Measurements from ENCODE around the gene MED29.

MED29 gene

GRCh38 chr19:39428283-39429112 is 37.3 kb downstream of the MED29 start:
- Histone ChIP-seq H3K4me1 (ENCODE audit: control insufficient read depth, low read depth, low read length) (peaks cover 13% of the 10 kb centered on the region), H3K27me3 (ENCODE audit: control insufficient read depth, insufficient read depth, low read length) (no peaks in the 10 kb centered on the region), H3K9me3 (ENCODE audit: control insufficient read depth, low read depth, low read length) (no peaks in the 10 kb centered on the region), H3K4me3 (ENCODE audit: low read length) (no peak overlapping the region), H3K36me3 (ENCODE audit: control insufficient read depth, low read depth, low read length) (peaks cover 37% of the 10 kb centered on the region), H3K27ac (ENCODE audit: low read length) (peak overlapping the region; percentile 76), H3K9ac (ENCODE audit: low read length) (peak overlapping the region; percentile 42)

GRCh38 chr19:39430675-39431593 is 39.8 kb downstream of the MED29 start:
- H3K4me1 ChIP-seq (ENCODE audit: control insufficient read depth, low read depth, low read length): peaks cover 13% of the 10 kb centered on the region
- no peak overlapping the region for H3K9ac ChIP-seq (ENCODE audit: low read length)
- H3K9me3 ChIP-seq (ENCODE audit: control insufficient read depth, low read depth, low read length): no peaks in the 10 kb centered on the region
- no peaks in the 10 kb centered on the region for H3K27me3 ChIP-seq (ENCODE audit: control insufficient read depth, insufficient read depth, low read length)
- peaks cover 29% of the 10 kb centered on the region for H3K36me3 ChIP-seq (ENCODE audit: control insufficient read depth, low read depth, low read length)
- peak overlapping the region; percentile 2 for H3K27ac ChIP-seq (ENCODE audit: low read length)
- H3K4me3 ChIP-seq (ENCODE audit: low read length): no peak overlapping the region

- Histone ChIP-seq H3K9ac (ENCODE audit: low read length) (no peak overlapping the region), H3K4me3 (ENCODE audit: low read length) (no peak overlapping the region), H3K27ac (ENCODE audit: low read length) (no peak overlapping the region), H3K27me3 (ENCODE audit: control insufficient read depth, insufficient read depth, low read length) (no peaks in the 10 kb centered on the region), H3K9me3 (ENCODE audit: control insufficient read depth, low read depth, low read length) (no peaks in the 10 kb centered on the region), H3K4me1 (ENCODE audit: control insufficient read depth, low read depth, low read length) (peaks cover 11% of the 10 kb centered on the region), H3K36me3 (ENCODE audit: control insufficient read depth, low read depth, low read length) (peaks cover 26% of the 10 kb centered on the region)
These were observed 41.5 kb downstream of the MED29 start for GRCh38 chr19:39432677-39433025.

- Histone ChIP-seq H3K36me3 (ENCODE audit: control insufficient read depth, low read depth, low read length) (peaks cover 26% of the 10 kb centered on the region), H3K27ac (ENCODE audit: low read length) (no peak overlapping the region), H3K9me3 (ENCODE audit: control insufficient read depth, low read depth, low read length) (no peaks in the 10 kb centered on the region), H3K4me1 (ENCODE audit: control insufficient read depth, low read depth, low read length) (peaks cover 4% of the 10 kb centered on the region), H3K27me3 (ENCODE audit: control insufficient read depth, insufficient read depth, low read length) (no peaks in the 10 kb centered on the region), H3K9ac (ENCODE audit: low read length) (no peak overlapping the region), H3K4me3 (ENCODE audit: low read length) (no peak overlapping the region)
These were observed 42.4 kb downstream of the MED29 start for GRCh38 chr19:39433480-39434079.

GRCh38 chr19:39434123-39435076 is 43.2 kb downstream of the MED29 start:
- Histone ChIP-seq H3K27me3 (ENCODE audit: control insufficient read depth, insufficient read depth, low read length) (no peaks in the 10 kb centered on the region), H3K4me3 (ENCODE audit: low read length) (peak overlapping the region; percentile 98), H3K9me3 (ENCODE audit: control insufficient read depth, low read depth, low read length) (no peaks in the 10 kb centered on the region), H3K36me3 (ENCODE audit: control insufficient read depth, low read depth, low read length) (peaks cover 26% of the 10 kb centered on the region), H3K27ac (ENCODE audit: low read length) (peak overlapping the region; percentile 64), H3K4me1 (ENCODE audit: control insufficient read depth, low read depth, low read length) (no peaks in the 10 kb centered on the region), H3K9ac (ENCODE audit: low read length) (peak overlapping the region; percentile 97)

- peak within 1 kb of the TSS; percentile 83 for H3K27ac ChIP-seq (ENCODE audit: low read length)
- H3K4me1 ChIP-seq (ENCODE audit: control insufficient read depth, low read depth, low read length): no peaks in the 10 kb centered on the region
- H3K4me3 ChIP-seq (ENCODE audit: low read length): peak within 1 kb of the TSS; percentile 98
- H3K27me3 ChIP-seq (ENCODE audit: control insufficient read depth, insufficient read depth, low read length): no peaks in the 10 kb centered on the region
- H3K36me3 ChIP-seq (ENCODE audit: control insufficient read depth, low read depth, low read length): peaks cover 26% of the 10 kb centered on the region
- peak within 1 kb of the TSS; percentile 97 for H3K9ac ChIP-seq (ENCODE audit: low read length)
- H3K9me3 ChIP-seq (ENCODE audit: control insufficient read depth, low read depth, low read length): no peaks in the 10 kb centered on the region
These were observed 44.5 kb downstream of the MED29 start, which contains the start of gene RPS16 for GRCh38 chr19:39435499-39436349. Gene RPS16 (minus strand): TSS chr19:39435949. CDS start chr19:39435895, 54 bp downstream.

GRCh38 chr19:39436350-39436716 is 45.2 kb downstream of the MED29 start:
- Histone ChIP-seq H3K4me1 (ENCODE audit: control insufficient read depth, low read depth, low read length) (no peaks in the 10 kb centered on the region), H3K27ac (ENCODE audit: low read length) (peak overlapping the region; percentile 83), H3K36me3 (ENCODE audit: control insufficient read depth, low read depth, low read length) (peaks cover 26% of the 10 kb centered on the region), H3K4me3 (ENCODE audit: low read length) (peak overlapping the region; percentile 98), H3K27me3 (ENCODE audit: control insufficient read depth, insufficient read depth, low read length) (no peaks in the 10 kb centered on the region), H3K9ac (ENCODE audit: low read length) (peak overlapping the region; percentile 91), H3K9me3 (ENCODE audit: control insufficient read depth, low read depth, low read length) (no peaks in the 10 kb centered on the region)

- Histone ChIP-seq H3K27ac (ENCODE audit: low read length) (no peak overlapping the region), H3K4me1 (ENCODE audit: control insufficient read depth, low read depth, low read length) (no peaks in the 10 kb centered on the region), H3K9ac (ENCODE audit: low read length) (no peak overlapping the region), H3K4me3 (ENCODE audit: low read length) (no peak overlapping the region), H3K27me3 (ENCODE audit: control insufficient read depth, insufficient read depth, low read length) (no peaks in the 10 kb centered on the region), H3K9me3 (ENCODE audit: control insufficient read depth, low read depth, low read length) (no peaks in the 10 kb centered on the region), H3K36me3 (ENCODE audit: control insufficient read depth, low read depth, low read length) (peaks cover 14% of the 10 kb centered on the region)
These were observed 47.2 kb downstream of the MED29 start for GRCh38 chr19:39438270-39438934.

GRCh38 chr19:39444598-39445195 is 53.5 kb downstream of the MED29 start:
- peak overlapping the region; percentile 89 for H3K4me3 ChIP-seq (ENCODE audit: low read length)
- peaks cover 4% of the 10 kb centered on the region for H3K4me1 ChIP-seq (ENCODE audit: control insufficient read depth, low read depth, low read length)
- H3K27me3 ChIP-seq (ENCODE audit: control insufficient read depth, insufficient read depth, low read length): no peaks in the 10 kb centered on the region
- no peaks in the 10 kb centered on the region for H3K9me3 ChIP-seq (ENCODE audit: control insufficient read depth, low read depth, low read length)
- peak overlapping the region; percentile 90 for H3K9ac ChIP-seq (ENCODE audit: low read length)
- no peaks in the 10 kb centered on the region for H3K36me3 ChIP-seq (ENCODE audit: control insufficient read depth, low read depth, low read length)
- peak overlapping the region; percentile 77 for H3K27ac ChIP-seq (ENCODE audit: low read length)

Measured in iPS-18a (cell line).